Ishikawa (cell line): ENCODE measurements around the gene SNX27.

Experiments used
- CEBPB ChIP-seq: IDR thresholded peaks from 2 replicates; pipeline ENCODE4 v1.6.1; 2012
- EP300 ChIP-seq: IDR thresholded peaks from 2 replicates; pipeline ENCODE4 v1.6.1; 2012; ENCODE audit warnings: borderline replicate concordance
- TAF1 ChIP-seq: IDR thresholded peaks from 2 replicates; pipeline ENCODE4 v1.6.1; 2012; ENCODE audit warnings: low read depth, mild to moderate bottlenecking
- YY1 ChIP-seq: IDR thresholded peaks from 2 replicates; pipeline ENCODE4 v1.6.1; 2012; ENCODE audit warnings: low read depth
- ZBTB7A ChIP-seq: IDR thresholded peaks from 2 replicates; pipeline ENCODE4 v1.6.1; 2012; ENCODE audit warnings: low read depth
- TF ChIP-seq, protein P1 (sequence below): IDR thresholded peaks from 2 replicates; pipeline ENCODE4 v1.6.1; 2012

GRCh38 chr1:151574575-151575529 lies 37.0 kb upstream of the SNX27 start:
- TF ChIP-seq EP300 (no peak), YY1 (no peak), TAF1 (no peak), ZBTB7A (no peak), CEBPB (no peak)
- TF ChIP-seq, protein P1, sequence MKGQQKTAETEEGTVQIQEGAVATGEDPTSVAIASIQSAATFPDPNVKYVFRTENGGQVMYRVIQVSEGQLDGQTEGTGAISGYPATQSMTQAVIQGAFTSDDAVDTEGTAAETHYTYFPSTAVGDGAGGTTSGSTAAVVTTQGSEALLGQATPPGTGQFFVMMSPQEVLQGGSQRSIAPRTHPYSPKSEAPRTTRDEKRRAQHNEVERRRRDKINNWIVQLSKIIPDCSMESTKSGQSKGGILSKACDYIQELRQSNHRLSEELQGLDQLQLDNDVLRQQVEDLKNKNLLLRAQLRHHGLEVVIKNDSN: no peak
